Measurements from ENCODE around the gene CTR9.

GRCh38 chr11:10752486-10752885, 1.4 kb downstream of the CTR9 start:
- TF ChIP-seq POLR2A (IDR thresholded peaks at IDR 0.05) (no peak), CTCF (IDR thresholded peaks at IDR 0.05) (no peak)
